ENCODE data around the gene CAMKK1. TPM values are rescaled to one million over a fixed set of nuclear protein-coding genes. Genes with fewer than 3 reads are reported as not detected.

The CAMKK1 gene
- total and polyA plus RNA-seq, 9 of the 15 experiments (the other 6 are each of a cell fraction or from before 2014, with no cell fraction given): 0.34 to 7.5 (median 4.9) TPM

GRCh38 chr17:3845621-3846436 is 47.0 kb downstream of the CAMKK1 start, which contains the start of gene NCBP3 (continued):
- no peak for TF ChIP-seq MYBL2 (IDR thresholded peaks at IDR 0.05; ENCODE audit: low read depth)
- TF ChIP-seq MYBL2 (CRISPR knock-in tag; IDR thresholded peaks at IDR 0.05; ENCODE audit: borderline replicate concordance): no peak
- no peak for TF ChIP-seq HDAC8 (tag; IDR thresholded peaks at IDR 0.05)
- TF ChIP-seq ZNF324 (CRISPR knock-in tag; IDR thresholded peaks at IDR 0.05): no peak
- TF ChIP-seq, protein P1, sequence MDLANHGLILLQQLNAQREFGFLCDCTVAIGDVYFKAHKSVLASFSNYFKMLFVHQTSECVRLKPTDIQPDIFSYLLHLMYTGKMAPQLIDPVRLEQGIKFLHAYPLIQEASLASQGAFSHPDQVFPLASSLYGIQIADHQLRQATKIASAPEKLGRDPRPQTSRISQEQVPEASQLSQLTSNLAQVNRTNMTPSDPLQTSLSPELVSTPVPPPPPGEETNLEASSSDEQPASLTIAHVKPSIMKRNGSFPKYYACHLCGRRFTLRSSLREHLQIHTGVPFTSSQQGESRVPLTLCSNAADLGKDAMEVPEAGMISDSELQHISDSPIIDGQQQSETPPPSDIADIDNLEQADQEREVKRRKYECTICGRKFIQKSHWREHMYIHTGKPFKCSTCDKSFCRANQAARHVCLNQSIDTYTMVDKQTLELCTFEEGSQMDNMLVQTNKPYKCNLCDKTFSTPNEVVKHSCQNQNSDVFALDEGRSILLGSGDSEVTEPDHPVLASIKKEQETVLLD (IDR thresholded peaks at IDR 0.05): no peak
- TF ChIP-seq E2F6 (IDR thresholded peaks at IDR 0.05; ENCODE audit: borderline replicate concordance in 1 of 2, extremely low read depth in 1 of 2, insufficient read depth in 1 of 2, insufficient read length in 1 of 2, low read depth in 1 of 2, low read length in 1 of 2, poor library complexity in 1 of 2, severe bottlenecking in 1 of 2): peak in 1 of 2 experiments; percentile 16
- TF ChIP-seq ZNF143 (CRISPR knock-in tag; IDR thresholded peaks at IDR 0.05): no peak
- TF ChIP-seq ZBED1 (IDR thresholded peaks at IDR 0.05): 0 out of 2 replicates have a peak, but pooled peaks have one; percentile 50
- TF ChIP-seq ZNF57 (CRISPR knock-in tag; IDR thresholded peaks at IDR 0.05): no peak
- TF ChIP-seq CTBP1 (IDR thresholded peaks at IDR 0.05; ENCODE audit: borderline replicate concordance): peak; percentile 81
- peak; percentile 86 for TF ChIP-seq SUPT5H (IDR thresholded peaks at IDR 0.05)
- TF ChIP-seq POLR2H (tag; IDR thresholded peaks at IDR 0.05; ENCODE audit: low read depth): peak; percentile 47; the same call in 1 of the 2 replicates
- TF ChIP-seq, protein P2, sequence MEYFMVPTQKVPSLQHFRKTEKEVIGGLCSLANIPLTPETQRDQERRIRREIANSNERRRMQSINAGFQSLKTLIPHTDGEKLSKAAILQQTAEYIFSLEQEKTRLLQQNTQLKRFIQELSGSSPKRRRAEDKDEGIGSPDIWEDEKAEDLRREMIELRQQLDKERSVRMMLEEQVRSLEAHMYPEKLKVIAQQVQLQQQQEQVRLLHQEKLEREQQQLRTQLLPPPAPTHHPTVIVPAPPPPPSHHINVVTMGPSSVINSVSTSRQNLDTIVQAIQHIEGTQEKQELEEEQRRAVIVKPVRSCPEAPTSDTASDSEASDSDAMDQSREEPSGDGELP (CRISPR knock-in tag; IDR thresholded peaks at IDR 0.05; ENCODE audit: borderline replicate concordance): peak; percentile 91
- no peak for TF ChIP-seq YBX1 (IDR thresholded peaks at IDR 0.05)
- peak; percentile 59 for TF ChIP-seq TAF9B (IDR thresholded peaks at IDR 0.05; ENCODE audit: partially characterized antibody)
- TF ChIP-seq GATAD2B (IDR thresholded peaks at IDR 0.05; ENCODE audit: borderline replicate concordance): peak; percentile 62; the same call in 1 of the 2 replicates
- TF ChIP-seq MTA3 (IDR thresholded peaks at IDR 0.05; ENCODE audit: borderline replicate concordance): peak; percentile 51; the same call in 1 of the 2 replicates
- TF ChIP-seq GATA2 (CRISPR knock-in tag; IDR thresholded peaks at IDR 0.05): no peak
- no peak for TF ChIP-seq ZBTB49 (CRISPR knock-in tag; IDR thresholded peaks at IDR 0.05; ENCODE audit: borderline replicate concordance)
- TF ChIP-seq GTF2F1 (IDR thresholded peaks at IDR 0.05; ENCODE audit: low read depth, low read length): peak; percentile 72; the same call in 1 of the 2 replicates
- no peak for TF ChIP-seq POU5F1 (IDR thresholded peaks at IDR 0.05; ENCODE audit: borderline replicate concordance, low read depth, low read length, partially characterized antibody)
- peak; percentile 88 for TF ChIP-seq KDM5B (IDR thresholded peaks at IDR 0.05; ENCODE audit: insufficient replicate concordance, low read depth, low read length)
